OCI-LY1 (cell line): ENCODE results near the gene MKNK1.

Source experiments
- H2AFZ ChIP-seq: fragments of 200-600 bp; sonication (generic), shearing (Covaris generic); 2 replicates; pipeline ENCODE4 v1.6.0; 2014; ENCODE audit warnings: antibody characterized with exemption, mild to moderate bottlenecking, low read length
- H3F3A ChIP-seq: fragments of 200-600 bp; sonication (generic), shearing (Covaris generic); 2 replicates; pipeline ENCODE4 v1.6.0; 2014; ENCODE audit warnings: mild to moderate bottlenecking, antibody characterized with exemption, low read length, moderate library complexity; ENCODE audit not compliant: insufficient read depth
- H3K27ac ChIP-seq: fragments of 200-600 bp; sonication (generic); 2 replicates; pipeline ENCODE4 v1.5.1; 2014; ENCODE audit warnings: low read length, mixed run types, mild to moderate bottlenecking, low read depth; ENCODE audit not compliant: poor library complexity, severe bottlenecking
- H3K27me3 ChIP-seq: fragments of 200-600 bp; sonication (generic); 2 replicates; pipeline ENCODE4 v1.6.0; 2014; ENCODE audit warnings: antibody characterized with exemption, mild to moderate bottlenecking, low read length, moderate library complexity; ENCODE audit not compliant: insufficient read depth
- H3K36me3 ChIP-seq: fragments of 200-600 bp; sonication (generic); 2 replicates; pipeline ENCODE4 v1.6.1; 2014; ENCODE audit warnings: mild to moderate bottlenecking, antibody characterized with exemption, low read length, moderate library complexity, mixed read lengths; ENCODE audit not compliant: insufficient read depth
- H3K4me1 ChIP-seq: fragments of 200-600 bp; sonication (generic); 2 replicates; pipeline ENCODE4 v1.5.1; 2014; ENCODE audit warnings: mild to moderate bottlenecking, low read length, moderate library complexity; ENCODE audit not compliant: insufficient read depth, severe bottlenecking
- H3K4me2 ChIP-seq: fragments of 200-600 bp; sonication (generic), shearing (Covaris generic); 2 replicates; pipeline ENCODE4 v1.6.1; 2014; ENCODE audit warnings: low read length
- H3K4me3 ChIP-seq: fragments of 200-600 bp; sonication (generic); 2 replicates; pipeline ENCODE4 v1.5.1; 2014; ENCODE audit warnings: low read length, low read depth, mild to moderate bottlenecking, mixed read lengths; ENCODE audit not compliant: poor library complexity, severe bottlenecking
- H3K79me2 ChIP-seq: fragments of 200-600 bp; shearing (Covaris generic); 2 replicates; pipeline ENCODE4 v1.6.1; 2016; ENCODE audit warnings: mixed run types, low read length, mixed read lengths; ENCODE audit not compliant: insufficient read depth
- H3K9ac ChIP-seq: fragments of 200-600 bp; sonication (generic), shearing (Covaris generic); 2 replicates; pipeline ENCODE4 v1.6.1; 2014; ENCODE audit warnings: mild to moderate bottlenecking, low read length, mixed read lengths
- H3K9me2 ChIP-seq: fragments of 200-600 bp; sonication (generic), shearing (Covaris generic); 2 replicates; pipeline ENCODE4 v1.6.1; 2014; ENCODE audit warnings: low read depth, mild to moderate bottlenecking, low read length, mixed read lengths
- H3K9me3 ChIP-seq: fragments of 200-600 bp; shearing (Covaris generic); 2 replicates; pipeline ENCODE4 v1.6.1; 2014; ENCODE audit warnings: low read length, mixed read lengths
- H4K20me1 ChIP-seq: fragments of 200-600 bp; sonication (generic), shearing (Covaris generic); 2 replicates; pipeline ENCODE4 v1.6.0; 2016; ENCODE audit warnings: mild to moderate bottlenecking, low read length; ENCODE audit not compliant: insufficient read depth
- EZH2 ChIP-seq: fragments of 200-600 bp; sonication (generic), shearing (Covaris generic); IDR thresholded peaks from 2 replicates; pipeline ENCODE4 v1.8.0; 2017; ENCODE audit warnings: borderline replicate concordance, mixed run types, mild to moderate bottlenecking, antibody characterized with exemption, low read length, moderate library complexity, mixed read lengths
- TF ChIP-seq, protein P1 (sequence below): fragments of 200-600 bp; sonication (generic), shearing (Covaris generic); IDR thresholded peaks from 2 replicates; pipeline ENCODE4 v1.5.1; 2017; ENCODE audit warnings: mild to moderate bottlenecking, antibody characterized with exemption, low read length, moderate library complexity, mixed read lengths

Gene MKNK1

DNA sequence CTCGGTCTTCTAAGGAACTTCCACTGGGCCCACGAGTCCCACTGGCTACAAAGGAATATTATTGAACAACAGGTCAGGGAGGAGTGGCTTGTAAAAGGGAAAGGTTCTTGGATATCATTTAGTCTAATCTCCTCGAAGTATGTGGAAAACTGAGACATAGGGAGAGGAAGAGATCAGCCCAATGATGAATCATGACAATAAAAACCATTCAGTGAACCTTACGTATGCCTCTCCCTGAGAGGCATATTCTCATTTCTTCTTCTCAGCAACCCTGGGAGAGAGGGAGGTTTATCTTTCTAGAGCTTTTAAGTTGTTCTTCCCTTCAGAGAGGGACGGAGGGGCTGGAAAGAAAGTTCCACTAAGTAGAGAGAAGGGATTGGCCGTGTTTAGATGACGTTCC is 17.9 kb upstream of the MKNK1 start:
- Histone ChIP-seq H3K9me3 (no peaks in the 10 kb centered on the region), H3K79me2 (no peaks in the 10 kb centered on the region), H3F3A (no peaks in the 10 kb centered on the region), H4K20me1 (no peaks in the 10 kb centered on the region), H2AFZ (no peak overlapping the region), H3K4me1 (no peaks in the 10 kb centered on the region), H3K9ac (no peak overlapping the region), H3K4me3 (no peak overlapping the region), H3K27ac (no peak overlapping the region), H3K4me2 (no peak overlapping the region), H3K36me3 (no peaks in the 10 kb centered on the region), H3K9me2 (no peaks in the 10 kb centered on the region), H3K27me3 (no peaks in the 10 kb centered on the region)
- no peak for TF ChIP-seq EZH2
- TF ChIP-seq, protein P1, sequence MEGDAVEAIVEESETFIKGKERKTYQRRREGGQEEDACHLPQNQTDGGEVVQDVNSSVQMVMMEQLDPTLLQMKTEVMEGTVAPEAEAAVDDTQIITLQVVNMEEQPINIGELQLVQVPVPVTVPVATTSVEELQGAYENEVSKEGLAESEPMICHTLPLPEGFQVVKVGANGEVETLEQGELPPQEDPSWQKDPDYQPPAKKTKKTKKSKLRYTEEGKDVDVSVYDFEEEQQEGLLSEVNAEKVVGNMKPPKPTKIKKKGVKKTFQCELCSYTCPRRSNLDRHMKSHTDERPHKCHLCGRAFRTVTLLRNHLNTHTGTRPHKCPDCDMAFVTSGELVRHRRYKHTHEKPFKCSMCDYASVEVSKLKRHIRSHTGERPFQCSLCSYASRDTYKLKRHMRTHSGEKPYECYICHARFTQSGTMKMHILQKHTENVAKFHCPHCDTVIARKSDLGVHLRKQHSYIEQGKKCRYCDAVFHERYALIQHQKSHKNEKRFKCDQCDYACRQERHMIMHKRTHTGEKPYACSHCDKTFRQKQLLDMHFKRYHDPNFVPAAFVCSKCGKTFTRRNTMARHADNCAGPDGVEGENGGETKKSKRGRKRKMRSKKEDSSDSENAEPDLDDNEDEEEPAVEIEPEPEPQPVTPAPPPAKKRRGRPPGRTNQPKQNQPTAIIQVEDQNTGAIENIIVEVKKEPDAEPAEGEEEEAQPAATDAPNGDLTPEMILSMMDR, result no peak

DNA sequence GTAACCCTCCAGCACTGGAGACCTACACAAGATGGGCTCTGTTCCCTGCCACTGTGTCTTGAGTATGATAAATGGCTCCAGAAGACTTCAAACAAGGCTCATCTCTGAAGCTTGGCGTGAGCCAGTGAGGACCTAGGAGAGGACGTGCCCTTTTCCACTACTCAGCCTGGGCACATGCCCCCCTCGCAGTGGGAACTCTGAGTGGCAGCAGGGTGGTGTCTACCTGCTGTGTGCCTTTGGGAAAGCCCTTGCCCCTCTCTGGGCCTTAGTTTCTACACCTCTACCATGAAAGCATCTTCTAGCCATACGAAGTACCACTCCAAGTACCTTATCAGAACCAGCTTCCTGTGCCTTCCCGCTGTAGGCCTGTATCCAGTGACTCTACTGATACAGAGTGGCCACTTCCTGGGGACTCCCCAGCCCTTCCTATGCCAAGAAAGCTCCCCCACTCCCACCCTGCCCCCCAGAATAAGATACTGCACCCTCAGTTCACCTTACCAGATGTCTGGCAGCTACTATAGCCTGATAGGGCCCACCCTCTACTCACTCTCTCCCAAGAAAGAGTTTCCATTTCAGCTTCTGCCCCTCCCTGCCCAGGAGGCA is 15.7 kb upstream of the MKNK1 start:
- Histone ChIP-seq H4K20me1 (no peaks in the 10 kb centered on the region), H3K4me2 (no peak overlapping the region), H3K9ac (no peak overlapping the region), H3K36me3 (no peaks in the 10 kb centered on the region), H3K79me2 (no peaks in the 10 kb centered on the region), H3F3A (no peaks in the 10 kb centered on the region), H3K4me3 (no peak overlapping the region), H2AFZ (no peak overlapping the region), H3K27ac (no peak overlapping the region), H3K9me3 (no peaks in the 10 kb centered on the region), H3K27me3 (no peaks in the 10 kb centered on the region), H3K9me2 (no peaks in the 10 kb centered on the region), H3K4me1 (peaks cover 6% of the 10 kb centered on the region)
- TF ChIP-seq, protein P1, result no peak
- TF ChIP-seq EZH2, result no peak

DNA sequence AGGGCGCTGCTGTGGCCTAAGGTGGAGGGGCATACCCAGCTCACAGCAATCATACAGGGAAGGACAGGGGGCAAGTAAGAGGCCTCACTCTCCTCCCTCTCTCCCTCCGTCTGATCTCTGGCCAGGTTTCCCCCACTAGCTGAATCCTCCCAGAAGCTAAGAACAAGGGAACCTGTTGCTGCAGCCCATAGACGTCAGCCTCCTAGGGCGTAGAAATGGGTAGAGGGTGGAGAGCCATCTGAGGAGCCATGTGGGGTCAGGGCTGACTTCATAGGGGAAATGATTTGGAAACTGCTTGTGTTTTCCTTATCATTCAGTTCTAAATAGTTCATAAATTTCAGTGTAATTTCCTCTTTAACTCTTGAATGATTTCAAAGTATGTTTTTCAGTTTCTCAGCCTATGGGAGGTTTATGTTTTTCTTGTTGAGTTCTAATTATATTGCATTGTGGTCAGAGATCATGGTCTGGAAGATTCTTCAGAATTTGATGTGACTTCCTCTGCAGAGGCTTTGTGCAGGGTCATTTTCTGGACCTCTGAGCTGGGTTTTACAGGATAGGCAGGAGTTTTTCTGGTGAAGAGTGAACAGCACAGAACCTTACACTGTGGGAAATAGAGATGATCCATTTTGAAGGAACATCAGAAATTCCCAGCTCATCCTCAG is 14.8 kb upstream of the MKNK1 start:
- Histone ChIP-seq H2AFZ (no peak overlapping the region), H3K9me2 (no peaks in the 10 kb centered on the region), H3K4me1 (peaks cover 6% of the 10 kb centered on the region), H3K79me2 (no peaks in the 10 kb centered on the region), H3F3A (no peaks in the 10 kb centered on the region), H3K4me3 (no peak overlapping the region), H3K9ac (no peak overlapping the region), H3K27ac (no peak overlapping the region), H4K20me1 (no peaks in the 10 kb centered on the region), H3K27me3 (no peaks in the 10 kb centered on the region), H3K9me3 (no peaks in the 10 kb centered on the region), H3K36me3 (no peaks in the 10 kb centered on the region), H3K4me2 (no peak overlapping the region)
- TF ChIP-seq, protein P1, result no peak
